ENCODE measurements around the gene ARHGAP5.

DNA sequence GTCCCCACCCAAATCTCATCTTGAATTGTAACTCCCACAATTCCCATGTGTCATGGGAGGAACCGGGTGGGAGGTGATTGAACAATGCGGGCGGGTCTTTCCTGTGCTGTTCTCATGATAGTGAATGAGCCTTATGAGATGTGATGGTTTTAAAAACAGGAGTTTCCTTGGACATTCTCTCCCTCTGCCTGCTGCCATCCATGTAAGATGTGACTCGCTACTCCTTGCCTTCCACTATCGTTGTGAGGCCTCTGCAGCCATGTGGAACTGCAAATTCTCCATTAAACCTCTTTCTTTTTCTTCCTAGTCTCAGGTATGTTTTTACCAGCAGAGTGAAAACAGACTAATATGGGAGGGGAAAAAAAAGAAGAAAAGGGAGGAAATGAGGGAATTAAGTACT lies 22.6 kb upstream of the ARHGAP5 start:
- TF ChIP-seq POLR2A (IDR thresholded peaks at IDR 0.05; ENCODE audit: low read depth, low read length) (no peak), TAF1 (IDR thresholded peaks at IDR 0.05; ENCODE audit: borderline replicate concordance, low read depth, low read length) (no peak)

All from GM12892 (cell line).